Tongue (tissue), 2 donors: Measurements from ENCODE around the gene TRAF7. TPM values are rescaled to one million over a fixed set of nuclear protein-coding genes. Genes with fewer than 3 reads are reported as not detected.
"Not testable (repeated sequence)": the region's sequence is repeated elsewhere in the genome, so short reads cannot be mapped to it uniquely, and the experiment has no call there.

Source experiments
- DNase-seq: peaks from one replicate; pipeline ENCODE4 v3.0.0-alpha.2; 2015
- total RNA-seq: library from RNA; depleted of rRNA; stranded (reverse); fragments of >200 nt; gene quantifications from one replicate; pipeline ENCODE4 v1.2.3, GENCODE V29; 2014

The TRAF7 gene
- total RNA-seq, 1 donor from 2014 or later: 27.4 TPM

GRCh38 chr16:2122934-2123683 lies 32.5 kb upstream of the TRAF7 start:
- not testable (repeated sequence) for DNase-seq

- DNase-seq: not testable (repeated sequence)
These were observed 31.7 kb upstream of the TRAF7 start for GRCh38 chr16:2123706-2124376.

- DNase-seq: not testable (repeated sequence)
These were observed 31.2 kb upstream of the TRAF7 start for GRCh38 chr16:2124377-2124693.

- DNase-seq: peak; percentile 91
These were observed 30.7 kb upstream of the TRAF7 start for GRCh38 chr16:2124694-2125444.

GRCh38 chr16:2125609-2126008 lies 30.0 kb upstream of the TRAF7 start:
- DNase-seq: not testable (repeated sequence)

GRCh38 chr16:2126161-2126743 lies 29.3 kb upstream of the TRAF7 start:
- DNase-seq: peak; percentile 78

GRCh38 chr16:2126928-2127556 lies 28.5 kb upstream of the TRAF7 start:
- DNase-seq: not testable (repeated sequence)

- peak; percentile 59 for DNase-seq
These were observed 27.8 kb upstream of the TRAF7 start for GRCh38 chr16:2127630-2128280.

GRCh38 chr16:2129251-2129650 lies 26.3 kb upstream of the TRAF7 start:
- DNase-seq: not testable (repeated sequence)

- DNase-seq: not testable (repeated sequence)
These were observed 25.6 kb upstream of the TRAF7 start for GRCh38 chr16:2129890-2130447.

- DNase-seq: not testable (repeated sequence)
These were observed 21.8 kb upstream of the TRAF7 start for GRCh38 chr16:2133797-2134196.

- not testable (repeated sequence) for DNase-seq
These were observed 20.5 kb upstream of the TRAF7 start for GRCh38 chr16:2135071-2135470.

GRCh38 chr16:2135770-2136490 lies 19.7 kb upstream of the TRAF7 start, which contains the start of gene PKD1:
Gene PKD1 (minus strand): TSS chr16:2135898. CDS start chr16:2135689, 209 bp downstream.
- DNase-seq: peak; percentile 95

GRCh38 chr16:2142942-2143877 lies 12.4 kb upstream of the TRAF7 start:
- DNase-seq: no peak

GRCh38 chr16:2143878-2144485 lies 11.6 kb upstream of the TRAF7 start:
- DNase-seq: no peak

GRCh38 chr16:2145843-2146242 lies 9.7 kb upstream of the TRAF7 start:
- DNase-seq: no peak

- no peak for DNase-seq
These were observed 8.2 kb upstream of the TRAF7 start for GRCh38 chr16:2147378-2147777.

- DNase-seq: peak; percentile 90
These were observed 7.5 kb upstream of the TRAF7 start, which contains the start of gene RAB26 for GRCh38 chr16:2147981-2148671. Gene RAB26 (plus strand): TSS chr16:2148625. CDS start chr16:2148784, 159 bp downstream.
